Hepatocyte (in vitro differentiated cells): ENCODE results near the gene FOXN4. TPM values are rescaled to one million over a fixed set of nuclear protein-coding genes. Genes with fewer than 3 reads are reported as not detected.

Experiments used
- DNase-seq: peaks from one replicate; pipeline ENCODE4 v3.0.0-alpha.2; 2016; ENCODE audit warnings: low spot score
- H2AFZ ChIP-seq: fragments of 200-600 bp; sonication (generic); 2 replicates; pipeline ENCODE4 v1.6.0; 2016; ENCODE audit warnings: antibody characterized with exemption, mild to moderate bottlenecking
- H3K27ac ChIP-seq: fragments of 200-600 bp; sonication (generic); 2 replicates; pipeline ENCODE4 v1.5.1; 2016; ENCODE audit warnings: mild to moderate bottlenecking
- H3K27me3 ChIP-seq: fragments of 200-600 bp; sonication (generic); 2 replicates; pipeline ENCODE4 v1.6.1; 2016
- H3K36me3 ChIP-seq: fragments of 200-600 bp; sonication (generic); replicated peaks from 2 replicates; pipeline ENCODE4 v1.5.1; 2016; ENCODE audit warnings: low read depth; ENCODE audit not compliant: insufficient read depth
- H3K4me1 ChIP-seq: fragments of 200-600 bp; sonication (generic); 2 replicates; pipeline ENCODE4 v1.5.1; 2016; ENCODE audit warnings: mild to moderate bottlenecking, moderate library complexity; ENCODE audit not compliant: insufficient read depth
- H3K4me2 ChIP-seq: fragments of 200-600 bp; sonication (generic); 2 replicates; pipeline ENCODE4 v1.6.0; 2016
- H3K4me3 ChIP-seq: fragments of 200-600 bp; sonication (generic); 2 replicates; pipeline ENCODE4 v1.5.1; 2016; ENCODE audit warnings: mild to moderate bottlenecking
- H3K79me2 ChIP-seq: fragments of 200-600 bp; sonication (generic); 2 replicates; pipeline ENCODE4 v1.6.0; 2017; ENCODE audit warnings: mild to moderate bottlenecking
- H3K9me2 ChIP-seq: fragments of 200-600 bp; sonication (generic); replicated peaks from 2 replicates; pipeline ENCODE4 v1.6.0; 2017; ENCODE audit warnings: mild to moderate bottlenecking; ENCODE audit not compliant: insufficient read depth
- H3K9me3 ChIP-seq: fragments of 200-600 bp; sonication (generic); 2 replicates; pipeline ENCODE4 v1.5.1; 2016; ENCODE audit warnings: low read depth, mild to moderate bottlenecking
- H4K20me1 ChIP-seq: fragments of 200-600 bp; sonication (generic); 2 replicates; pipeline ENCODE4 v1.6.0; 2016; ENCODE audit warnings: mild to moderate bottlenecking; ENCODE audit not compliant: insufficient read depth, poor library complexity, severe bottlenecking
- EZH2 ChIP-seq: fragments of 200-600 bp; sonication (generic); IDR thresholded peaks from 2 replicates; pipeline ENCODE4 v1.6.1; 2016; ENCODE audit warnings: antibody characterized with exemption, mild to moderate bottlenecking, borderline replicate concordance
- EZH2phosphoT487 ChIP-seq: fragments of 200-600 bp; sonication (generic); IDR thresholded peaks from one replicate; pipeline ENCODE4 v1.6.1; 2018; ENCODE audit warnings: antibody characterized with exemption, mild to moderate bottlenecking, low read depth, moderate library complexity; ENCODE audit not compliant: unreplicated experiment, severe bottlenecking
- WGBS: methylation state at CpG from one replicate; pipeline ENCODE4 v1.1.6; 2016; ENCODE audit warnings: low lambda C conversion rate; ENCODE audit errors: missing lambda C conversion rate; 5-methylcytosine and 5-hydroxymethylcytosine counted together
- polyA plus RNA-seq: library from polyadenylated mRNA; unstranded; fragments of >200 nt; fragmentation: Nextera tagmentation; extraction: Ambion mirVana; gene quantifications from 2 replicates; pipeline ENCODE4 v1.2.1, GENCODE V29; 2016
- total RNA-seq: library from RNA; depleted of rRNA; stranded (reverse); fragments of >200 nt; gene quantifications from 2 replicates; pipeline ENCODE4 v1.2.3, GENCODE V29; 2014
- TF ChIP-seq, protein P1 (sequence below): fragments of 200-600 bp; sonication (generic); IDR thresholded peaks from 2 replicates; pipeline ENCODE4 v1.5.1; 2016; ENCODE audit warnings: antibody characterized with exemption, mild to moderate bottlenecking; ENCODE audit not compliant: poor library complexity

The FOXN4 gene
- total and polyA plus RNA-seq, 2 experiments from 2014 or later, result not detected

DNA sequence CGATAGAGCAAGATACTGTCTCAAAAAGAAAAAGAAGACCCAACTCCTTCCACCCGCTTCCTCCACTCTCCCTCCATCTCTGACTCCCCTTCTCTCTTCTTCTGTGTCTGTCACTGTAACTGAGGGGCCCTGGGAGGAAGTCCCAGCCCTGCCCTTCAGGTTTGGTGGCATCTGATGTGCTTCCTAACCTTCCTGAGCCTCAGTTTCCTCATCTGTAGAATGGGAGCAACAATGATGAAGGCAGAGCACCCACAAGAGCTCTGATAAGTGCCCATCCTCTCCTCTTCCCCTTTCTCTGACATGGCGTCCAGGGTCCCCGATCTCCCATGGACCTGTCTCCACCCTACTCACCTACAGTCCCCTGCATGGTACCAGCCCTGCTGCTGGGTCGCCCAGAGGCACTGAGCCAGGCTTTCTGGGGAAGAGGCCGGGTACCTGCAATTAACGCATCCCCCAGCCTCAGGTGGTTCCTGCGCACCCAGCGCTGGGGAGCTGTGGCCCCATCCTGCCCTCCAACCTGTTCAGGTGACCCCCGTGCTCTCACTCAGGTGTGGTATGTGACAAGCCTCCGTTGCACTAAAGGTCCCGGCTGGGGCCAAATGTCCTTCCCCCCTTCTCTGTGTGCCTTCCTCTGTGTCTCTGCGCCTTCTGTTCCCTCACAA is 13.2 kb downstream of the FOXN4 start:
- peaks cover 6% of the 10 kb centered on the region for H3K27me3 ChIP-seq
- H3K27ac ChIP-seq, result no peak overlapping the region
- H3K79me2 ChIP-seq, result no peaks in the 10 kb centered on the region
- no peak for DNase-seq
- no peaks in the 10 kb centered on the region for H3K36me3 ChIP-seq
- H4K20me1 ChIP-seq, result no peaks in the 10 kb centered on the region
- no peaks in the 10 kb centered on the region for H3K9me2 ChIP-seq
- no peak overlapping the region for H2AFZ ChIP-seq
- H3K4me1 ChIP-seq, result no peaks in the 10 kb centered on the region
- H3K4me3 ChIP-seq, result no peak overlapping the region
- no peaks in the 10 kb centered on the region for H3K9me3 ChIP-seq
- no peak overlapping the region for H3K4me2 ChIP-seq
- 90% methylated on average over 13 of the region's 13 CpGs for WGBS
- TF ChIP-seq EZH2 (no peak), EZH2phosphoT487 (no peak)
- TF ChIP-seq, protein P1, sequence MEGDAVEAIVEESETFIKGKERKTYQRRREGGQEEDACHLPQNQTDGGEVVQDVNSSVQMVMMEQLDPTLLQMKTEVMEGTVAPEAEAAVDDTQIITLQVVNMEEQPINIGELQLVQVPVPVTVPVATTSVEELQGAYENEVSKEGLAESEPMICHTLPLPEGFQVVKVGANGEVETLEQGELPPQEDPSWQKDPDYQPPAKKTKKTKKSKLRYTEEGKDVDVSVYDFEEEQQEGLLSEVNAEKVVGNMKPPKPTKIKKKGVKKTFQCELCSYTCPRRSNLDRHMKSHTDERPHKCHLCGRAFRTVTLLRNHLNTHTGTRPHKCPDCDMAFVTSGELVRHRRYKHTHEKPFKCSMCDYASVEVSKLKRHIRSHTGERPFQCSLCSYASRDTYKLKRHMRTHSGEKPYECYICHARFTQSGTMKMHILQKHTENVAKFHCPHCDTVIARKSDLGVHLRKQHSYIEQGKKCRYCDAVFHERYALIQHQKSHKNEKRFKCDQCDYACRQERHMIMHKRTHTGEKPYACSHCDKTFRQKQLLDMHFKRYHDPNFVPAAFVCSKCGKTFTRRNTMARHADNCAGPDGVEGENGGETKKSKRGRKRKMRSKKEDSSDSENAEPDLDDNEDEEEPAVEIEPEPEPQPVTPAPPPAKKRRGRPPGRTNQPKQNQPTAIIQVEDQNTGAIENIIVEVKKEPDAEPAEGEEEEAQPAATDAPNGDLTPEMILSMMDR, result no peak

DNA sequence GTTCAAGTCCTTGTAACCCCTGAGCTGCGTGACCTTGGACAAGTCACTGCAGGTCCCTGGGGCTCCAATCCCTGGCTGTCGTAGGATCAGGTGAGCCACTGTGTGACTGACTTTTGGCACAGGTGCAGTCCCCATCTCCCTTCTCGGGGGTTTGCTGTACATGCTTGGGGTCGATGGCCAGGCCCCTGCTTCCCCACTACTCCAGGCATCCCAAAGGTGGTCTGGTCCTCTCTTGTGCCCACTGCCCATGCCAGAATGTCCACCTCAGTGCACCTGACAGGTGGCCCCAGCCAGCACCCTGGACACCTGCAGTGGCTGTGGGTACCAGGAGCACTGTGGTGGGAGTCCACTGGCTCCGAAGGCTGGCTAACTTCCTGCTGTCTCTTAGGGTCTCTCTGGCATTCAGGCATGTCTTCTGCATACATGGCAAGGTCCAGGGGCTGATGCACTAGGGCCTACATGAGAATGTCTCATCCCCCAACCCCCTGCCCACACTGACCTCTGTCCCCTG is 14.7 kb downstream of the FOXN4 start:
- Histone ChIP-seq H3K4me3 (no peak overlapping the region), H4K20me1 (no peaks in the 10 kb centered on the region), H2AFZ (no peak overlapping the region), H3K79me2 (no peaks in the 10 kb centered on the region), H3K9me2 (no peaks in the 10 kb centered on the region), H3K9me3 (no peaks in the 10 kb centered on the region), H3K4me1 (no peaks in the 10 kb centered on the region), H3K27ac (no peak overlapping the region), H3K36me3 (no peaks in the 10 kb centered on the region), H3K4me2 (no peak overlapping the region), H3K27me3 (peaks cover 6% of the 10 kb centered on the region)
- TF ChIP-seq EZH2phosphoT487 (no peak), EZH2 (no peak)
- TF ChIP-seq, protein P1, result no peak
- WGBS, result 86% methylated on average over 5 of the region's 5 CpGs
- DNase-seq, result no peak

DNA sequence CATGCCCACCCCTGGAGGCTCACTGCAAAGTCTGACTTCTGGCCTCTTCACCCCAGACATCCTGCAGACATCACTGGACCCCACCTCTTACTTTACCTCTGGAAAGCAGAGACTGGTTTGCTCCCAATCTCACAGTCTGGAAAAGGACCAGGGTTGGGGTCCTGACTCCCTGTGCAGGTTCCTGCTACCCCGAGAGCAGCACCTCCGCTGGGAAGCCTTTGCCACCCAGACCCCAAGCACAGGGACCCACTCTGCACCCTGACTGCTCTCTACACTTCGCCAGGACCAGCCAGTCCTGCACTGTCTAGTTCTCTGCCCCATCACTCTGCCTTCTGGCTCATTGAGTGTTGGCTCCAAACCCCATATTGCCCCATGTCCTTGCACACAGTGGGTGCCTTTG is 16.0 kb downstream of the FOXN4 start:
- TF ChIP-seq, protein P1, result no peak
- TF ChIP-seq EZH2, result no peak
- TF ChIP-seq EZH2phosphoT487, result no peak
- no peaks in the 10 kb centered on the region for H3K79me2 ChIP-seq
- no peak overlapping the region for H3K4me2 ChIP-seq
- no peak overlapping the region for H3K4me3 ChIP-seq
- H4K20me1 ChIP-seq, result no peaks in the 10 kb centered on the region
- no peaks in the 10 kb centered on the region for H3K4me1 ChIP-seq
- WGBS, result 80% methylated on average over 3 of the region's 3 CpGs
- H2AFZ ChIP-seq, result no peak overlapping the region
- H3K36me3 ChIP-seq, result no peaks in the 10 kb centered on the region
- no peaks in the 10 kb centered on the region for H3K9me3 ChIP-seq
- H3K27me3 ChIP-seq, result peaks cover 6% of the 10 kb centered on the region
- H3K9me2 ChIP-seq, result no peaks in the 10 kb centered on the region
- no peak overlapping the region for H3K27ac ChIP-seq
- DNase-seq, result no peak
